HG02623 (cell line): ENCODE data around the gene RNF215.
"Not testable (repeated sequence)": the region's sequence is repeated elsewhere in the genome, so short reads cannot be mapped to it uniquely, and the experiment has no call there.

Source experiments
- ATAC-seq: cut with Tn5 transposase; IDR thresholded peaks from one replicate; pipeline ENCODE4 v1.9.1; 2021; ENCODE audit warnings: moderate library complexity; ENCODE audit not compliant: unreplicated experiment

RNF215 gene

GRCh38 chr22:30421695-30422480 lies 34.7 kb upstream of the RNF215 start:
- ATAC-seq, result no peak

GRCh38 chr22:30420347-30421125 lies 33.3 kb upstream of the RNF215 start:
- no peak for ATAC-seq

- no peak for ATAC-seq
Measured at GRCh38 chr22:30416837-30417236, 29.6 kb upstream of the RNF215 start.

- no peak for ATAC-seq
Measured at GRCh38 chr22:30416403-30416802, 29.2 kb upstream of the RNF215 start.

- no peak for ATAC-seq
Measured at GRCh38 chr22:30414525-30415047, 27.4 kb upstream of the RNF215 start.

- no peak for ATAC-seq
Measured at GRCh38 chr22:30413745-30414524, 26.7 kb upstream of the RNF215 start.

- no peak for ATAC-seq
Measured at GRCh38 chr22:30413001-30413400, 25.8 kb upstream of the RNF215 start.

- no peak for ATAC-seq
Measured at GRCh38 chr22:30411780-30412179, 24.6 kb upstream of the RNF215 start.

GRCh38 chr22:30408388-30409102 lies 21.3 kb upstream of the RNF215 start:
- no peak for ATAC-seq

GRCh38 chr22:30406400-30406799 lies 19.2 kb upstream of the RNF215 start:
- no peak for ATAC-seq

GRCh38 chr22:30405731-30406130 lies 18.5 kb upstream of the RNF215 start:
- ATAC-seq, result no peak

- no peak for ATAC-seq
Measured at GRCh38 chr22:30404307-30404706, 17.1 kb upstream of the RNF215 start.

GRCh38 chr22:30402766-30403104 lies 15.5 kb upstream of the RNF215 start:
- ATAC-seq, result not testable (repeated sequence)

- ATAC-seq, result no peak
Measured at GRCh38 chr22:30402028-30402765, 15.0 kb upstream of the RNF215 start.

- ATAC-seq, result not testable (repeated sequence)
Measured at GRCh38 chr22:30401024-30401423, 13.8 kb upstream of the RNF215 start.

- no peak for ATAC-seq
Measured at GRCh38 chr22:30400159-30400558, 12.9 kb upstream of the RNF215 start.

GRCh38 chr22:30399718-30400117 lies 12.5 kb upstream of the RNF215 start:
- ATAC-seq, result no peak

GRCh38 chr22:30398685-30399680 lies 11.8 kb upstream of the RNF215 start:
- no peak for ATAC-seq
